Panc1 (cell line): Measurements from ENCODE around the gene CHSY1. TPM values are rescaled to one million over a fixed set of nuclear protein-coding genes. Genes with fewer than 3 reads are reported as not detected.

ENCODE experiments used
- ATAC-seq: fragments of 200-7000 bp; cut with Tn5 transposase; 2 replicates; pipeline ENCODE4 v1.9.1; 2020; ENCODE audit warnings: mild to moderate bottlenecking, moderate library complexity
- BruUV-seq: library from RNA; stranded (reverse); fragments of 400-500 nt; replicated peaks from 2 replicates; lab custom pipeline; 2021; lab: Mats Ljungman, UMichigan
- CTCF ChIA-PET: fragments of 300-600 bp; sonication (Branson Sonifier 250); formaldehyde crosslinking; loops from one replicate; lab custom pipeline; 2022; ENCODE audit warnings: antibody characterized with exemption; lab: Charles Lee
- POLR2A ChIA-PET: fragments of 300-600 bp; sonication (Branson Sonifier 250); formaldehyde crosslinking; loops from one replicate; lab custom pipeline; 2022; ENCODE audit warnings: antibody characterized with exemption; lab: Charles Lee
- DNase-seq: peaks from one replicate; pipeline ENCODE4 v3.0.0-alpha.2; 2010; ENCODE audit warnings: low read depth, low spot score
- H3K27ac ChIP-seq: 2 replicates; pipeline ENCODE4 v1.5.1; 2011; ENCODE audit warnings: mild to moderate bottlenecking, low read length, inconsistent platforms
- H3K27me3 ChIP-seq: fragments of 200-500 bp; sonication (Bioruptor generic); 2 replicates; pipeline ENCODE4 v1.6.0; 2014; ENCODE audit warnings: low read length, inconsistent platforms; ENCODE audit not compliant: control insufficient read depth, insufficient read depth
- H3K36me3 ChIP-seq: fragments of 200-500 bp; sonication (Bioruptor generic); 2 replicates; pipeline ENCODE4 v1.5.1; 2014; ENCODE audit warnings: inconsistent platforms, mild to moderate bottlenecking, low read length, moderate library complexity; ENCODE audit not compliant: control insufficient read depth, insufficient read depth
- H3K4me1 ChIP-seq: 2 replicates; pipeline ENCODE4 v1.5.1; 2011; ENCODE audit warnings: inconsistent platforms, mild to moderate bottlenecking, low read length, moderate library complexity; ENCODE audit not compliant: control insufficient read depth, insufficient read depth
- H3K4me3 ChIP-seq, 2 experiments: 2 replicates each; pipeline ENCODE4 v1.5.1; 2011 to 2012; ENCODE audit warnings: low read depth in 2 of 2, low read length in 2 of 2, mild to moderate bottlenecking in 2 of 2, inconsistent platforms in 1 of 2, moderate library complexity in 1 of 2
- H3K9me3 ChIP-seq: fragments of 200-500 bp; sonication (Bioruptor generic); 2 replicates; pipeline ENCODE4 v1.5.1; 2014; ENCODE audit warnings: low read depth, mild to moderate bottlenecking, inconsistent platforms, low read length, moderate library complexity; ENCODE audit not compliant: control insufficient read depth, insufficient read depth
- CTCF ChIP-seq: fragments of 450-650 bp; IDR thresholded peaks from 2 replicates; pipeline ENCODE4 v1.5.1; 2017; ENCODE audit warnings: mild to moderate bottlenecking
- POLR2AphosphoS5 ChIP-seq: IDR thresholded peaks from 2 replicates; pipeline ENCODE4 v1.6.1; 2012; ENCODE audit warnings: mild to moderate bottlenecking, low read depth, low read length, moderate library complexity
- SIN3A ChIP-seq: IDR thresholded peaks from 2 replicates; pipeline ENCODE4 v1.6.1; 2012; ENCODE audit warnings: low read depth, mild to moderate bottlenecking, low read length, moderate library complexity, borderline replicate concordance; ENCODE audit not compliant: insufficient read depth
- TCF7L2 ChIP-seq: IDR thresholded peaks from 2 replicates; pipeline ENCODE4 v1.6.1; 2011; ENCODE audit warnings: mild to moderate bottlenecking, low read depth, low read length, inconsistent platforms
- in situ Hi-C: cut with HindIII; loops from 2 replicates; pipeline ENCODE4 v1.10.0; 2016; ENCODE audit warnings: low sequenced_read_pairs, low pct_unique_long_range_greater_than_20kb
- intact Hi-C: fragments of 100-400 bp; cut with micrococcal nuclease; formaldehyde crosslinking; loops from one replicate; pipeline ENCODE4 v1.10.0; 2022; ENCODE audit not compliant: unreplicated experiment
- total RNA-seq: library from RNA; stranded (reverse); gene quantifications from one replicate; pipeline ENCODE4 v1.2.1, GENCODE V29; 2021; ENCODE audit not compliant: unreplicated experiment
- TF ChIP-seq, protein P1 (sequence below), 2 experiments: IDR thresholded peaks; 2 replicates each; pipeline ENCODE4 v1.6.1; 2011 to 2012; ENCODE audit warnings: low read depth in 2 of 2, control low read depth in 1 of 2, low read length in 1 of 2, mild to moderate bottlenecking in 1 of 2, moderate library complexity in 1 of 2; ENCODE audit not compliant: insufficient read depth in 1 of 2

Gene CHSY1
- total RNA-seq, 1 experiment from 2014 or later: 50.8 TPM

DNA sequence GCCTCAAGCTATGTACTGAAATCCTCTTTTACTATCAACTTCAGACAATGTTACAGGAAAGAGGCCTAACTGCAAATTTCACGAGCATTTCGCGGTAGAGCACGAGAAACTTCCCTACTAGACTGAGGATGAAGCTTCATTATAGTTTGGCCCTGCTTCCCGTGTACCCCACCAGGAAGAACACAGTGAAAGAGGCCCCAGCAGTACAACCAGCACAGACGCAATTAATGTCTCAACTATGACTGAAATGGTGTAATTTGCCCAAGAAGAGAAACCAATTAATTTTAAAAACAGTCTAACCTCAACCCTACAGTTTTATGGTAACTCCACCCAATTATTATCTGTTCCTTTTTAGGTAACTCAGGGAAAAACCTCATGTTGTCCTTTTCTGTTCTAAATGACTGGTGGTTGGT lies 12.1 kb downstream of the CHSY1 start:
- BruUV-seq: no TSS peak
- Histone ChIP-seq H3K36me3 (no peaks in the 10 kb centered on the region), H3K27ac (no peak overlapping the region), H3K4me1 (peaks cover 42% of the 10 kb centered on the region), H3K27me3 (no peaks in the 10 kb centered on the region), H3K4me3 (no peak overlapping the region), H3K9me3 (no peaks in the 10 kb centered on the region)
- TF ChIP-seq, protein P1, sequence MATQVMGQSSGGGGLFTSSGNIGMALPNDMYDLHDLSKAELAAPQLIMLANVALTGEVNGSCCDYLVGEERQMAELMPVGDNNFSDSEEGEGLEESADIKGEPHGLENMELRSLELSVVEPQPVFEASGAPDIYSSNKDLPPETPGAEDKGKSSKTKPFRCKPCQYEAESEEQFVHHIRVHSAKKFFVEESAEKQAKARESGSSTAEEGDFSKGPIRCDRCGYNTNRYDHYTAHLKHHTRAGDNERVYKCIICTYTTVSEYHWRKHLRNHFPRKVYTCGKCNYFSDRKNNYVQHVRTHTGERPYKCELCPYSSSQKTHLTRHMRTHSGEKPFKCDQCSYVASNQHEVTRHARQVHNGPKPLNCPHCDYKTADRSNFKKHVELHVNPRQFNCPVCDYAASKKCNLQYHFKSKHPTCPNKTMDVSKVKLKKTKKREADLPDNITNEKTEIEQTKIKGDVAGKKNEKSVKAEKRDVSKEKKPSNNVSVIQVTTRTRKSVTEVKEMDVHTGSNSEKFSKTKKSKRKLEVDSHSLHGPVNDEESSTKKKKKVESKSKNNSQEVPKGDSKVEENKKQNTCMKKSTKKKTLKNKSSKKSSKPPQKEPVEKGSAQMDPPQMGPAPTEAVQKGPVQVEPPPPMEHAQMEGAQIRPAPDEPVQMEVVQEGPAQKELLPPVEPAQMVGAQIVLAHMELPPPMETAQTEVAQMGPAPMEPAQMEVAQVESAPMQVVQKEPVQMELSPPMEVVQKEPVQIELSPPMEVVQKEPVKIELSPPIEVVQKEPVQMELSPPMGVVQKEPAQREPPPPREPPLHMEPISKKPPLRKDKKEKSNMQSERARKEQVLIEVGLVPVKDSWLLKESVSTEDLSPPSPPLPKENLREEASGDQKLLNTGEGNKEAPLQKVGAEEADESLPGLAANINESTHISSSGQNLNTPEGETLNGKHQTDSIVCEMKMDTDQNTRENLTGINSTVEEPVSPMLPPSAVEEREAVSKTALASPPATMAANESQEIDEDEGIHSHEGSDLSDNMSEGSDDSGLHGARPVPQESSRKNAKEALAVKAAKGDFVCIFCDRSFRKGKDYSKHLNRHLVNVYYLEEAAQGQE (IDR thresholded peaks at IDR 0.05; ENCODE audit: insufficient read depth in 1 of 2, low read depth in 2 of 2, low read length in 1 of 2): no peak
- TF ChIP-seq CTCF (no peak), TCF7L2 (no peak)
- in situ Hi-C loops (loop anchor here (5.0 kb wide), 1 partner anchor 47 kb away; no protein-coding TSS in a partner anchor), intact Hi-C loops (loop anchor here (5.0 kb wide), 1 partner anchor 32 kb away; no protein-coding TSS in a partner anchor)
- ChIA-PET POLR2A (no interaction called here), CTCF (no interaction called here)
- no peak for DNase-seq
- ATAC-seq: no peak

- CTCF ChIA-PET: no interaction called here
- peaks cover 25% of the 10 kb centered on the region for H3K4me1 ChIP-seq
- TF ChIP-seq CTCF (no peak), SIN3A (no peak), TCF7L2 (no peak), POLR2AphosphoS5 (no peak)
- TF ChIP-seq, protein P1 (IDR thresholded peaks at IDR 0.05; ENCODE audit: insufficient read depth in 1 of 2, low read depth in 2 of 2, low read length in 1 of 2): no peak
- H3K27me3 ChIP-seq: no peaks in the 10 kb centered on the region
- no peak overlapping the region for H3K27ac ChIP-seq
- H3K9me3 ChIP-seq: no peaks in the 10 kb centered on the region
- H3K4me3 ChIP-seq: no peak overlapping the region
- in situ Hi-C loops: no loop called here
- POLR2A ChIA-PET: interaction anchor here (0.6 kb wide), 1 partner anchor 26 kb away, joined by 3 read pairs; no protein-coding TSS in a partner anchor
- ATAC-seq (no peak), DNase-seq (no peak)
- H3K36me3 ChIP-seq: peaks cover 6% of the 10 kb centered on the region; the same call in 1 of the 2 replicates
- intact Hi-C loops: no loop called here
- BruUV-seq: no TSS peak
These were observed 14.6 kb downstream of the CHSY1 start for GRCh38 chr15:101237251-101237650.
